Mucosa of gallbladder (tissue), 1 donor: Measurements from ENCODE around the gene SECISBP2. TPM values are rescaled to one million over a fixed set of nuclear protein-coding genes. Genes with fewer than 3 reads are reported as not detected.
"Not testable (repeated sequence)": the region's sequence is repeated elsewhere in the genome, so short reads cannot be mapped to it uniquely, and the experiment has no call there.

Experiments used
- DNase-seq: peaks from one replicate; pipeline ENCODE4 v3.0.0-alpha.2; 2020; ENCODE audit warnings: low spot score
- total RNA-seq: library from RNA; stranded (reverse); gene quantifications from one replicate; pipeline ENCODE4 v1.2.1, GENCODE V29; 2021
- donor health status: DM: no; HTN: no; CAD: no.

The SECISBP2 gene, protein sequence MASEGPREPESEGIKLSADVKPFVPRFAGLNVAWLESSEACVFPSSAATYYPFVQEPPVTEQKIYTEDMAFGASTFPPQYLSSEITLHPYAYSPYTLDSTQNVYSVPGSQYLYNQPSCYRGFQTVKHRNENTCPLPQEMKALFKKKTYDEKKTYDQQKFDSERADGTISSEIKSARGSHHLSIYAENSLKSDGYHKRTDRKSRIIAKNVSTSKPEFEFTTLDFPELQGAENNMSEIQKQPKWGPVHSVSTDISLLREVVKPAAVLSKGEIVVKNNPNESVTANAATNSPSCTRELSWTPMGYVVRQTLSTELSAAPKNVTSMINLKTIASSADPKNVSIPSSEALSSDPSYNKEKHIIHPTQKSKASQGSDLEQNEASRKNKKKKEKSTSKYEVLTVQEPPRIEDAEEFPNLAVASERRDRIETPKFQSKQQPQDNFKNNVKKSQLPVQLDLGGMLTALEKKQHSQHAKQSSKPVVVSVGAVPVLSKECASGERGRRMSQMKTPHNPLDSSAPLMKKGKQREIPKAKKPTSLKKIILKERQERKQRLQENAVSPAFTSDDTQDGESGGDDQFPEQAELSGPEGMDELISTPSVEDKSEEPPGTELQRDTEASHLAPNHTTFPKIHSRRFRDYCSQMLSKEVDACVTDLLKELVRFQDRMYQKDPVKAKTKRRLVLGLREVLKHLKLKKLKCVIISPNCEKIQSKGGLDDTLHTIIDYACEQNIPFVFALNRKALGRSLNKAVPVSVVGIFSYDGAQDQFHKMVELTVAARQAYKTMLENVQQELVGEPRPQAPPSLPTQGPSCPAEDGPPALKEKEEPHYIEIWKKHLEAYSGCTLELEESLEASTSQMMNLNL
- total RNA-seq = 36.5 TPM

DNA sequence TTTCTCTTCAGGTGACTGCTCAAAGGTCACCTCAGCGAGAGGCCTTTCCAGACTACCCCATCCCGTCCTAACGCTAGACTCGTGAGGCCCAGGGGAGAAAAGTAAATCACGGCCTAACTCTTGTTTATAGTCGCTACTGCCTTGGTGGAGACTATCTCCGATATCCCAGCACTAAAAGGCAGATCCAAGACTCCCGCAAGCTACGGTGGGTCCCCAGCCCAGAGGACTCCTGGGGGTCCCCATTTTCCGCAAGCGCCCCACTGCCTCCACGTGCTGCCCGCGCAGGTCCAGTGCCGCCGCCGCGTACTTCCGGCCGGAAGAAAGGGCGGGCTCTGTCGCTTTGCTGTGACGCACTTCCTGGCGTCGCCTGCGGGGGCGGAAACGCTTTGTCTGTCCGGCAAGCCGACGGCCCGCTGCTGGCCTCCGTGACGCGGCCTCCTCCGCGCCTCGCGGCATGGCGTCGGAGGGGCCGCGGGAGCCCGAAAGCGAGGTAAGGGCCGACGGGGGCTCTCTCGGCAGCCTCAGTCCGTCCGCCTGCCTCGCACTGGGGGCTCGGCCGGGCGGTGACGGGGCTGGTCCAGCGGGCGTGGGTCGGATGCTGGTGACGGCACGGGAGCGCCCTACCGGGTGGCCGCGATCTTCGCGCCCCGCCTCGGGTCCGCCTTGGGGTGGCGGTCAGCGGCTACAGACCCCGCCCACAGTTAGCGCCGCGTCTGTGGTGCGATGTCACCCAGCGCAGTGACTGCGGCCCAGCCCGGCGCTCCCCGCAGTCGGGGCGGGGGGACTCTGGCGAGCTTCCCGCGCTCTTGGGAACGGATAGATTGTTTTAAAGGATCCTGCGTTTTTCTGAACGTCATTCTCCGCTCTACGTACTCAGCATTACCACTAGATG lies at the start of gene SECISBP2:
SECISBP2 (plus strand) TSS at position 378 of the 892 bp plus-strand sequence; CDS start at position 455, 77 bp downstream.
- peak; percentile 96 for DNase-seq

GRCh38 chr9:89273528-89274279 lies 44.6 kb upstream of the SECISBP2 start:
- no peak for DNase-seq

DNA sequence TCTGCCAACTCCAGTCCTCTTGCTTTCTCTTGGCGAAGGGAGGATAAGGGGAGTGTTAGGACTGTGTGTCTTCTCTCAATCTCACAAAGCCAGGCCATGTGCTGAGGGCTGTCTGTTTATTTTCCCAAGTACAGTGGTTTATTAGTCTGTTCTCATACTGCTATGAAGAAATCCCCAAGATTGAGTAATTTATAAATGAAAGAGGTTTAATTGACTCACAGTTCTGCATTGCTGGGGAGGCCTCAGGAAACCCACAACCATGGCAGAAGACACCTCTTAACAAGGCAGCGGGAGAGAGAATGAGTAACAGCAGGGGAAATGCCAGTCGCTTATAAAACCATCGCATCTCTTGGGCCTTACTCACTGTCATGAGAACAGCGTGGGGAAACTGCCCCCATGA lies 43.5 kb upstream of the SECISBP2 start:
- DNase-seq = no peak

DNA sequence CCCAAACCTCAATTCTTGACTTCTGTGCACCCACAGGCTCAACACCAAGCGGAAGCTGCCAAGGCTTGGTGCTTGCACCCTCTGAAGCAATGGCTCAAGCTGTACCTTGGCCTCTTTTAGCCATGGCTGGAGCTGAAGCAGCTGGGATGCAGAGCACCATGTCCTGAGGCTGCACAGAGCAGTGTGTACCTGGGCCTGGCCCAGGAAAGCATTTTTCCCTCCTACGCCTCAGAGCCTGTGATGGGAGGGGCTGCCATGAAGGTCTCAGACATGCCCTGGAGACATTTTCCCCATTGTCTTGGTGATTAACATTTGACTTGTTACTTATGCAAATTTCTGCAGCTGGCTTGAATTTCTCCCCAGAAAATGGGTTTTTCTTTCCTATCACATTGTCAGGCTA lies 42.3 kb upstream of the SECISBP2 start:
- DNase-seq = not testable (repeated sequence)

- DNase-seq = no peak
These were observed 41.3 kb upstream of the SECISBP2 start for GRCh38 chr9:89277043-89277442.

DNA sequence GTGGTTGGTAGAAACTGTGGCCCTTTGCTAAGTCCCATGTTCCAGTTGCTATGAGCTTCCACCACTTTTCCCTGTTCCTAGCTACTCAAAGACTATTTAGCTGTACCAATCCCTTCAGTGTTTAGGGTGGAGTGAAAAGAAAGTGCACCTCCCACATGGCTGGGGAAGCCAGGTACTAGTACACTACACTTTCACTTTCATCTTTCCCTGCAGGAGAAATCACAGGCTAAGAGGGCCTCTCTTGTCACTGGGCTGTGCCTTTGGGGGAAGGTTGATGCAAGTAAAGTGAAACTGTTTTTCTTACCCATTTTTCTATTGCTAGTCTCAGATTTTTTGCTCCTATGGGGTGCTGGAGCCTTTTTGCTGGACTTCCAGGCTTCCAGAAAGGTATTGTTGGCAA lies 40.8 kb upstream of the SECISBP2 start:
- DNase-seq = no peak

- DNase-seq = no peak
These were observed 39.7 kb upstream of the SECISBP2 start for GRCh38 chr9:89278551-89278950.

- DNase-seq = peak; percentile 23
These were observed 39.1 kb upstream of the SECISBP2 start for GRCh38 chr9:89278997-89279739.

DNA sequence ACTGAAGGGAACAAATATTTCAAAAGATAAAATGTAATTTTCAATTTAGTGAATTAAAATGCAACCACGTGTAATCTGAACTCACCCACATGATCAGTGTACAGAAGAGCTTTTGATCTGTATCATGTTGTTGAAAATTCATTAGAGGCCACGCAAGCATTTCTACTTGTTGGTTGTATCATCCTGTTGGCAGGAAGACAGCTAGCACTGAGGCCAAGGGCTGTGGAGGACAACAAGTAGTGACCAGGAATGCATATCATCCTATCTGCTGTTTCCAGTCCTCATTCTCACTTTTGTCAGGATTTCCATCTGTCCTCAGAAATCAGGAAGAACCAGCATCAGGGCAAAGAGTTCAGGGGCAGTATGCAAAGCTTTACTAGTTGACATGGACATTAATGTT lies 37.2 kb upstream of the SECISBP2 start:
- DNase-seq = no peak

DNA sequence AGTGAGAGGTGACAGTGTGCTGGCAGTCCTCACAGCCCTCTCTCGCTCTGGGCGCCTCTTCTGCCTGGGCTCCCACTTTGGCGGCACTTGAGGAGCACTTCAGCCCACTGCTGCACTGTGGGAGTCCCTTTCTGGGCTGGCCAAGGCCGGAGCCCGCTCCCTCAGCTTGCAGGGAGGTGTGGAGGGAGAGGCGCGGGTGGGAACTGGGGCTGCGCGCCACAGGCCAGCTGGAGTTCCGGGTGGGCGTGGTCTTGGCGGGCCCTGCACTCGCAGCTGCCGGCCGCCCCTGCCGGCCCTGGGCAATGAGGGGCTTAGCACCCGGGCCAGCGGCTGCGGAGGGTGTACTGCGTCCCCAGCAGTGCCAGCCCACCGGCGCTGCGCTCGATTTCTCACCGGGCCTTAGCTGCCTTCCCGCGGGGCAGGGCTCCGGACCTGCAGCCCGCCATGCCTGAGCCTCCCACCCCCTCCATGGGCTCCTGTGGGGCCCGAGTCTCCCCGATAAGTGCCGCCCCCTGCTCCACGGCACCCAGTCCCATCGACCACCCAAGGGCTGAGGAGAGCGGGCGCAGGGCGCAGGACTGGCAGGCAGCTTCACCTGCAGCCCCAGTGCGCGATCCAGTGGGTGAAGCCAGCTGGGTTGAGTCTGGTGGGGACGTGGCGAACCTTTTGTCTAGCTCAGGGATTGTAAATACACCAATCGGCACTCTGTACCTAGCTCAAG lies 35.9 kb upstream of the SECISBP2 start:
- not testable (repeated sequence) for DNase-seq

GRCh38 chr9:89284076-89284475 lies 34.2 kb upstream of the SECISBP2 start:
- DNase-seq = no peak

DNA sequence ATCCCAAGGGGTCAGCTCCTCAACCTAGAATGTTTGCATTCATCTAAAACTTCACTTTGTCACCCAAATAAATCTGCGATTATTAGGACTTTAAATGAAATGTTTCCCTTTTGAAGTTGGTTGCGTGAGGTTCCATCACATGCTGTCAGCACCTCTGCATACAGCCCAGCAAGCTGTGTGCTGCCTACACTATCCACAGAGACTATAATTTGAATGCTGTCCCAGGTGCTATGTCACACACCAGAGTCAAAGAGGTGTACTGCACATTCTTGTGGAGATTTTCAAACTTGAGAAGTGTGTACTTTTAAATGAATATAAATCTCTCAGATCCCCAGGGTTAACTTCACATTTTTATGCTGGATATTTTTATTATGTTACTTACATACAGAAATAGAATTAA lies 26.6 kb upstream of the SECISBP2 start:
- DNase-seq = no peak

- DNase-seq = no peak
These were observed 25.3 kb upstream of the SECISBP2 start for GRCh38 chr9:89293014-89293413.

- DNase-seq = no peak
These were observed 22.9 kb upstream of the SECISBP2 start for GRCh38 chr9:89295400-89295799.

GRCh38 chr9:89301996-89302395 lies 16.3 kb upstream of the SECISBP2 start:
- not testable (repeated sequence) for DNase-seq

DNA sequence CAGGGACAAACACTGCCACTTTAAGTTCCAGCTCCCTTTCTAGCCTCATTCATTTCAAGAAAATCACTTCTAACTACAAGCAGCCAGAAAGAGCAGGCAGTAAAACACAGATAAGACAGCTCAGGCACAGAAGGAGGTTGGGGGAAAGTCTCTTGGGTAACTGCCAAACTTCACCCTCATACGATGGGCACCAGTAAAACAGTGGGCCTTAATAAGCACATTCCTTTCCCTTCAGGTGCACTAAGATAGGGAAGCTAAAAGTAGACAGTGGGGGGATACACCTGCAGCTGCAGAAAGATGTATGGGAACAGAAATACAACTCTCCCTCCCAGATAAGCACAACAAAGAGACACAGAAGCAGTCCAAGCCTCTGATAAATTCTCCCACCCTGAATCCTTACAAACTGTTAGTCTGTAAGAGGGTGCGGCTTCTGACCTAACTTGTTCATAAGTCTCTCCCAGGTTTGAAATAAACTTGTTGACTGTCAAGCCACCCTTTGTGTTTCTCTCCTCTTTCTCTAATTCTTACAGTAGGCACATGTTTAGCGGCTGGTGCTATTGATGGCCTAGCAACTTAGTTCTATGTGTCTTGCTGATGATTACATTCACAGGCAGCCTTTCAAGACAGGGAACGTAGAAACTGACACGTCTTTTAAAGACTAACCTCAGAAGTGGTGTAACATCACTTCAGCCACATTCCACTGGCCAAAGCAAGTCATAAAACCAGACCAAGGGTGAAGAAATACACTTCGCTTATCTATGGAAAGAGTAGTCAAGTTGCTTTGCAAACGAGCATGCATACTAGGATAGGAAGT lies 14.1 kb upstream of the SECISBP2 start:
- DNase-seq = no peak

GRCh38 chr9:89304834-89305188 lies 13.5 kb upstream of the SECISBP2 start:
- no peak for DNase-seq

- DNase-seq = no peak
These were observed 12.4 kb upstream of the SECISBP2 start for GRCh38 chr9:89305868-89306267.

DNA sequence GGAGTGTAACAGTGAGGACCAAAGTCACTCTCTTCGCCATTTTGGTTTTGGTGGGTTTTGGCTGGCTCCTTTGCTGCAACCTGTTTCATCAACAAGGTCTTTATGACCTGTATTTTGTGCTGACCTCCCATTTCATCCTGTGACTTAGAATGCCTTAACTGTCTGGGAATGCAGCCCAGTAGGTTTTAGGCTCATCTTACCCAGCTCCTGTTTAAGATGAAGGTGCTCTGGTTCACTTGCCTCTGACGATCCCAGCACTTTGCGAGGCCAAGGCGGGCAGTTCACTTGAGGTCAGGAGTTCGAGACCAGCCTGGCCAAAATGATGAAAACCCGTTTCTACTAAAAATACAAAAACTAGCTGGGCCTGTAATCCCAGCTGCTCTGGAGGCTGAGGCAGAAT lies 9.1 kb upstream of the SECISBP2 start:
- DNase-seq = no peak
